ENCODE data around the gene INSC. TPM values are rescaled to one million over a fixed set of nuclear protein-coding genes. Genes with fewer than 3 reads are reported as not detected.
A peak's percentile ranks its signal among the peaks of the same experiment; 100 is the strongest.
"Not testable (repeated sequence)": the region's sequence is repeated elsewhere in the genome, so short reads cannot be mapped to it uniquely, and the experiment has no call there.

Gene INSC
- polyA plus RNA-seq (2013): 0.04 and 0.08 TPM in 2 replicates

GRCh38 chr11:15114501-15115475, at the start of gene INSC:
Gene INSC, plus strand, starts transcription at chr11:15114923. Its CDS starts 34,252 bp downstream, at chr11:15149175.
- H2AFZ ChIP-seq (ENCODE audit: insufficient read depth, low read length, poor library complexity): no peak within 1 kb of the TSS
- no CpG with 5 or more reads among the region's 50 CpGs for whole genome bisulfite sequencing (ENCODE audit: extremely low coverage, insufficient coverage, insufficient read length)
- H3K4me3 ChIP-seq (ENCODE audit: low read depth, low read length): peak within 1 kb of the TSS; percentile 34
- H3K27me3 ChIP-seq (ENCODE audit: insufficient read depth, low read length): peaks cover 11% of the 10 kb centered on the region
- H3K27ac ChIP-seq (ENCODE audit: low read depth, low read length): no peak within 1 kb of the TSS
- no peaks in the 10 kb centered on the region for H3K36me3 ChIP-seq (ENCODE audit: control insufficient read depth in 1 of 2, insufficient read depth in 2 of 2, low read length in 2 of 2)
- H3K4me2 ChIP-seq (ENCODE audit: low read length): peak within 1 kb of the TSS; percentile 63
- no peak within 1 kb of the TSS for H2BK5ac ChIP-seq (ENCODE audit: low read depth, low read length, poor library complexity)
- no peak within 1 kb of the TSS for H4K91ac ChIP-seq (ENCODE audit: low read depth, low read length)
- no peaks in the 10 kb centered on the region for H3K79me2 ChIP-seq (ENCODE audit: control insufficient read depth, insufficient read depth, low read length, poor library complexity)
- H3K4ac ChIP-seq (ENCODE audit: low read depth, low read length): no peak within 1 kb of the TSS
- no peak within 1 kb of the TSS for H2BK120ac ChIP-seq (ENCODE audit: insufficient read depth, low read length, poor library complexity)
- peaks cover 0 to 4% of the 10 kb centered on the region in 2 experiments for H3K4me1 ChIP-seq (ENCODE audit: control insufficient read depth in 1 of 2, insufficient read depth in 2 of 2, low read length in 2 of 2)
- no peak within 1 kb of the TSS for H2AK5ac ChIP-seq (ENCODE audit: low read length)
- H3K79me1 ChIP-seq (ENCODE audit: low read length): no peaks in the 10 kb centered on the region
- H4K12ac ChIP-seq (ENCODE audit: low read depth, low read length): no peak within 1 kb of the TSS
- H3K14ac ChIP-seq (ENCODE audit: low read length): no peak within 1 kb of the TSS
- H3K9ac ChIP-seq (ENCODE audit: low read length): no peak within 1 kb of the TSS
- H3K9me3 ChIP-seq (ENCODE audit: insufficient read depth, low read depth, low read length): peaks cover 3% of the 10 kb centered on the region
- peak within 1 kb of the TSS; percentile 76 for H3K23ac ChIP-seq (ENCODE audit: low read length)
- H2BK12ac ChIP-seq (ENCODE audit: low read length): no peak within 1 kb of the TSS
- H4K8ac ChIP-seq (ENCODE audit: low read depth, low read length): no peak within 1 kb of the TSS
- no peak within 1 kb of the TSS for H3K18ac ChIP-seq (ENCODE audit: low read length)
- no peak for DNase-seq

- not testable (repeated sequence) for H3K18ac ChIP-seq (ENCODE audit: low read length); H3K27ac ChIP-seq (ENCODE audit: low read depth, low read length)
- no CpG with 5 or more reads among the region's 7 CpGs for WGBS (ENCODE audit: extremely low coverage, insufficient coverage, insufficient read length)
Measured at GRCh38 chr11:15069751-15070150, 45.0 kb upstream of the INSC start.

GRCh38 chr11:15071556-15072255, 43.0 kb upstream of the INSC start:
- no peaks in the 10 kb centered on the region for H3K27me3 ChIP-seq (ENCODE audit: insufficient read depth, low read length)
- H3K9me3 ChIP-seq (ENCODE audit: insufficient read depth, low read depth, low read length): peaks cover 9% of the 10 kb centered on the region
- H3K27ac ChIP-seq (ENCODE audit: low read depth, low read length): no peak overlapping the region
- no peak overlapping the region for H3K18ac ChIP-seq (ENCODE audit: low read length)
- no peak overlapping the region for H4K12ac ChIP-seq (ENCODE audit: low read depth, low read length)
- H3K4me1 ChIP-seq (ENCODE audit: control insufficient read depth in 1 of 2, insufficient read depth in 2 of 2, low read length in 2 of 2): peaks cover 3 to 9% of the 10 kb centered on the region in 2 experiments
- H4K91ac ChIP-seq (ENCODE audit: low read depth, low read length): no peak overlapping the region
- H3K4me3 ChIP-seq (ENCODE audit: low read depth, low read length): no peak overlapping the region
- H2AK5ac ChIP-seq (ENCODE audit: low read length): no peak overlapping the region
- WGBS (ENCODE audit: extremely low coverage, insufficient coverage, insufficient read length): no CpG with 5 or more reads among the region's 32 CpGs
- no peak overlapping the region for H3K23ac ChIP-seq (ENCODE audit: low read length)
- no peaks in the 10 kb centered on the region for H3K36me3 ChIP-seq (ENCODE audit: control insufficient read depth in 1 of 2, insufficient read depth in 2 of 2, low read length in 2 of 2)
- no peak for DNase-seq
- no peak overlapping the region for H2BK12ac ChIP-seq (ENCODE audit: low read length)
- no peak overlapping the region for H3K4me2 ChIP-seq (ENCODE audit: low read length)
- H4K8ac ChIP-seq (ENCODE audit: low read depth, low read length): no peak overlapping the region
- H3K4ac ChIP-seq (ENCODE audit: low read depth, low read length): no peak overlapping the region
- H3K14ac ChIP-seq (ENCODE audit: low read length): no peak overlapping the region
- no peak overlapping the region for H2AFZ ChIP-seq (ENCODE audit: insufficient read depth, low read length, poor library complexity)
- H3K79me1 ChIP-seq (ENCODE audit: low read length): no peaks in the 10 kb centered on the region
- H2BK5ac ChIP-seq (ENCODE audit: low read depth, low read length, poor library complexity): no peak overlapping the region
- H3K9ac ChIP-seq (ENCODE audit: low read length): no peak overlapping the region
- H2BK120ac ChIP-seq (ENCODE audit: insufficient read depth, low read length, poor library complexity): no peak overlapping the region
- H3K79me2 ChIP-seq (ENCODE audit: control insufficient read depth, insufficient read depth, low read length, poor library complexity): no peaks in the 10 kb centered on the region

More at GRCh38 chr11:15069751-15070150, 45.0 kb upstream of the INSC start:
- H2BK5ac ChIP-seq (ENCODE audit: low read depth, low read length, poor library complexity); H3K27me3 ChIP-seq (ENCODE audit: insufficient read depth, low read length); H4K12ac ChIP-seq (ENCODE audit: low read depth, low read length); H2BK12ac ChIP-seq (ENCODE audit: low read length); H3K4me2 ChIP-seq (ENCODE audit: low read length); H3K4ac ChIP-seq (ENCODE audit: low read depth, low read length); H3K9ac ChIP-seq (ENCODE audit: low read length); H3K23ac ChIP-seq (ENCODE audit: low read length); H4K8ac ChIP-seq (ENCODE audit: low read depth, low read length); H3K9me3 ChIP-seq (ENCODE audit: insufficient read depth, low read depth, low read length); H2AFZ ChIP-seq (ENCODE audit: insufficient read depth, low read length, poor library complexity); DNase-seq; H3K79me1 ChIP-seq (ENCODE audit: low read length); H4K91ac ChIP-seq (ENCODE audit: low read depth, low read length); H3K36me3 ChIP-seq (ENCODE audit: control insufficient read depth in 1 of 2, insufficient read depth in 2 of 2, low read length in 2 of 2); H3K4me3 ChIP-seq (ENCODE audit: low read depth, low read length); H2BK120ac ChIP-seq (ENCODE audit: insufficient read depth, low read length, poor library complexity); H3K4me1 ChIP-seq (ENCODE audit: control insufficient read depth in 1 of 2, insufficient read depth in 2 of 2, low read length in 2 of 2); H3K79me2 ChIP-seq (ENCODE audit: control insufficient read depth, insufficient read depth, low read length, poor library complexity); H2AK5ac ChIP-seq (ENCODE audit: low read length); H3K14ac ChIP-seq (ENCODE audit: low read length): not testable (repeated sequence)

- Histone ChIP-seq H2AK5ac (ENCODE audit: low read length) (no peak overlapping the region), H2BK120ac (ENCODE audit: insufficient read depth, low read length, poor library complexity) (no peak overlapping the region), H3K4me1 (ENCODE audit: control insufficient read depth in 1 of 2, insufficient read depth in 2 of 2, low read length in 2 of 2) (peaks cover 3 to 9% of the 10 kb centered on the region in 2 experiments), H4K8ac (ENCODE audit: low read depth, low read length) (no peak overlapping the region), H3K4ac (ENCODE audit: low read depth, low read length) (no peak overlapping the region), H2AFZ (ENCODE audit: insufficient read depth, low read length, poor library complexity) (no peak overlapping the region), H3K27ac (ENCODE audit: low read depth, low read length) (no peak overlapping the region), H3K36me3 (ENCODE audit: control insufficient read depth in 1 of 2, insufficient read depth in 2 of 2, low read length in 2 of 2) (no peaks in the 10 kb centered on the region), H3K27me3 (ENCODE audit: insufficient read depth, low read length) (no peaks in the 10 kb centered on the region), H3K4me3 (ENCODE audit: low read depth, low read length) (no peak overlapping the region), H4K91ac (ENCODE audit: low read depth, low read length) (no peak overlapping the region), H3K79me2 (ENCODE audit: control insufficient read depth, insufficient read depth, low read length, poor library complexity) (no peaks in the 10 kb centered on the region), H3K79me1 (ENCODE audit: low read length) (no peaks in the 10 kb centered on the region), H3K14ac (ENCODE audit: low read length) (no peak overlapping the region), H4K12ac (ENCODE audit: low read depth, low read length) (no peak overlapping the region), H2BK12ac (ENCODE audit: low read length) (no peak overlapping the region), H3K18ac (ENCODE audit: low read length) (no peak overlapping the region), H3K23ac (ENCODE audit: low read length) (no peak overlapping the region), H2BK5ac (ENCODE audit: low read depth, low read length, poor library complexity) (no peak overlapping the region), H3K9me3 (ENCODE audit: insufficient read depth, low read depth, low read length) (peaks cover 9% of the 10 kb centered on the region), H3K4me2 (ENCODE audit: low read length) (no peak overlapping the region), H3K9ac (ENCODE audit: low read length) (no peak overlapping the region)
- no peak for DNase-seq
- WGBS (ENCODE audit: extremely low coverage, insufficient coverage, insufficient read length): no CpG with 5 or more reads among the region's 23 CpGs
Measured at GRCh38 chr11:15072551-15073143, 42.1 kb upstream of the INSC start.

Data from trophoblast cell (in vitro differentiated cells and primary cell).